Measurements from ENCODE around the gene WDFY4. TPM values are rescaled to one million over a fixed set of nuclear protein-coding genes. Genes with fewer than 3 reads are reported as not detected.

WDFY4 gene
- polyA plus RNA-seq, 1 donor (not counting 4 experiments of a cell fraction or from before 2014, with no cell fraction given), result 0.04 TPM

DNA sequence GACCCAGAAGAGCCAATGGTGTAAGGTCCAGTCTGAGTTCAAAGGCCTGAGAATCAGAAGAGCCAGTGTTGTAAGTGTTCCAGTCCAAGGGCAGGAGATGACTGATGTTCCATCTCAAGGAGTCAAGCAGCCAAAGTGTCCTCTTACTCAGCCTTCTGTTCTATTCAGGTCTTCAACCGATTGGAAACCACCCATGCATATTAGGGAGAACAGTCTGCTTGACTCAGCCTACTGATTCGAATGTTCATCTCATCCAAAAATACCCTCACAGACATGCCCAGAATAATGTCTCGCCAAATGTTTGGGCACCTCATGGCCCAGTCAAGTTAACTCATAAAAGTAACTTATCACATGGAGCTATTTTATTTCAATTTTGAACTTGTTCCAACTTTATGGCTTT, 2.9 kb upstream of the WDFY4 start:
- Histone ChIP-seq H3K27ac (ENCODE audit: control insufficient read depth, insufficient read depth, low read length) (no peak overlapping the region), H3K79me2 (ENCODE audit: control insufficient read depth, insufficient read depth, low read length) (no peaks in the 10 kb centered on the region), H3K9me1 (ENCODE audit: control insufficient read depth, extremely low read depth, insufficient read depth, low read length) (no peaks in the 10 kb centered on the region), H3K4me3 (ENCODE audit: control insufficient read depth in 2 of 3, extremely low read depth in 1 of 3, insufficient read depth in 2 of 3, low read depth in 1 of 3, low read length in 3 of 3) (no peak overlapping the region), H3K36me3 (ENCODE audit: control insufficient read depth in 2 of 2, extremely low read depth in 1 of 2, insufficient read depth in 2 of 2, low read length in 2 of 2) (no peaks in the 10 kb centered on the region), H3K9ac (ENCODE audit: control insufficient read depth, extremely low read depth, insufficient read depth, low read length) (no peak overlapping the region), H3K9me3 (ENCODE audit: control insufficient read depth, low read depth, low read length) (peaks cover 5% of the 10 kb centered on the region), H3K27me3 (ENCODE audit: control insufficient read depth, extremely low read depth, insufficient read depth, low read length) (no peaks in the 10 kb centered on the region), H3K4me1 (ENCODE audit: control insufficient read depth, extremely low read depth, insufficient read depth, low read length) (no peaks in the 10 kb centered on the region), H3K4me2 (ENCODE audit: control insufficient read depth, extremely low read depth, insufficient read depth, low read depth, low read length) (no peak overlapping the region), H4K20me1 (ENCODE audit: control insufficient read depth, extremely low read depth, insufficient read depth, low read length) (no peaks in the 10 kb centered on the region), H2AFZ (ENCODE audit: control insufficient read depth, low read length) (no peak overlapping the region)
- TF ChIP-seq, protein P1, sequence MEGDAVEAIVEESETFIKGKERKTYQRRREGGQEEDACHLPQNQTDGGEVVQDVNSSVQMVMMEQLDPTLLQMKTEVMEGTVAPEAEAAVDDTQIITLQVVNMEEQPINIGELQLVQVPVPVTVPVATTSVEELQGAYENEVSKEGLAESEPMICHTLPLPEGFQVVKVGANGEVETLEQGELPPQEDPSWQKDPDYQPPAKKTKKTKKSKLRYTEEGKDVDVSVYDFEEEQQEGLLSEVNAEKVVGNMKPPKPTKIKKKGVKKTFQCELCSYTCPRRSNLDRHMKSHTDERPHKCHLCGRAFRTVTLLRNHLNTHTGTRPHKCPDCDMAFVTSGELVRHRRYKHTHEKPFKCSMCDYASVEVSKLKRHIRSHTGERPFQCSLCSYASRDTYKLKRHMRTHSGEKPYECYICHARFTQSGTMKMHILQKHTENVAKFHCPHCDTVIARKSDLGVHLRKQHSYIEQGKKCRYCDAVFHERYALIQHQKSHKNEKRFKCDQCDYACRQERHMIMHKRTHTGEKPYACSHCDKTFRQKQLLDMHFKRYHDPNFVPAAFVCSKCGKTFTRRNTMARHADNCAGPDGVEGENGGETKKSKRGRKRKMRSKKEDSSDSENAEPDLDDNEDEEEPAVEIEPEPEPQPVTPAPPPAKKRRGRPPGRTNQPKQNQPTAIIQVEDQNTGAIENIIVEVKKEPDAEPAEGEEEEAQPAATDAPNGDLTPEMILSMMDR (optimal IDR thresholded peaks at IDR 0.05 in 1 of 3, IDR thresholded peaks at IDR 0.05 in 1 of 3, conservative IDR thresholded peaks at IDR 0.05 in 1 of 3; ENCODE audit: extremely low read depth in 1 of 3, insufficient read depth in 2 of 3, low read length in 3 of 3), result no peak
- TF ChIP-seq EZH2 (IDR thresholded peaks at IDR 0.05; ENCODE audit: low read length), result no peak
- dilution Hi-C loops (cut with MboI; ENCODE audit: extremely low pct_ligation_motif_present, low sequenced_read_pairs), result no loop called here
- DNase-seq (ENCODE audit: low read depth, low spot score) (no peak), FAIRE-seq (no peak)

DNA sequence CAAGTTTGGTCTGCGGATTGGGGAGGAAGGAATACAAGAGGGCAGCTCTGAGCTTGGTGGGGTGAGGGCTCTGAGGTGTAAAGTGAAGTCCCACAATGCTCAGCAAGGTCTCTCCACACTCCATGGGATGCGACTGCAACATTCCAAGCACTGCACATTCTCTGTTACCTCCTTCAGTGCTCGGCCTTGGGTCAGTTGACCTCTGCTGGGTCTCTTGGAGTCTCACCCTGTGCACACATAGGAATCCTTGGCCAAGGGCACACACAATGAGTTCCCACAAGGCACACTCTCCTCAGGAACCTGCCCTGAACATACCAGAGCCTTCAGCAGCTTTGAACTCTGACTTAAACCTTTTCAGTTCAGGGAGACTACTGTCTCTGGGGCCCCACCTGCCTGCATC, 2.4 kb upstream of the WDFY4 start:
- Histone ChIP-seq H3K9me3 (ENCODE audit: control insufficient read depth, low read depth, low read length) (peaks cover 5% of the 10 kb centered on the region), H4K20me1 (ENCODE audit: control insufficient read depth, extremely low read depth, insufficient read depth, low read length) (no peaks in the 10 kb centered on the region), H3K79me2 (ENCODE audit: control insufficient read depth, insufficient read depth, low read length) (no peaks in the 10 kb centered on the region), H3K9ac (ENCODE audit: control insufficient read depth, extremely low read depth, insufficient read depth, low read length) (no peak overlapping the region), H3K36me3 (ENCODE audit: control insufficient read depth in 2 of 2, extremely low read depth in 1 of 2, insufficient read depth in 2 of 2, low read length in 2 of 2) (no peaks in the 10 kb centered on the region), H2AFZ (ENCODE audit: control insufficient read depth, low read length) (no peak overlapping the region), H3K27me3 (ENCODE audit: control insufficient read depth, extremely low read depth, insufficient read depth, low read length) (no peaks in the 10 kb centered on the region), H3K4me3 (ENCODE audit: control insufficient read depth in 2 of 3, extremely low read depth in 1 of 3, insufficient read depth in 2 of 3, low read depth in 1 of 3, low read length in 3 of 3) (no peak overlapping the region), H3K4me2 (ENCODE audit: control insufficient read depth, extremely low read depth, insufficient read depth, low read depth, low read length) (no peak overlapping the region), H3K27ac (ENCODE audit: control insufficient read depth, insufficient read depth, low read length) (no peak overlapping the region), H3K9me1 (ENCODE audit: control insufficient read depth, extremely low read depth, insufficient read depth, low read length) (no peaks in the 10 kb centered on the region), H3K4me1 (ENCODE audit: control insufficient read depth, extremely low read depth, insufficient read depth, low read length) (no peaks in the 10 kb centered on the region)
- TF ChIP-seq, protein P1 (optimal IDR thresholded peaks at IDR 0.05 in 1 of 3, IDR thresholded peaks at IDR 0.05 in 1 of 3, conservative IDR thresholded peaks at IDR 0.05 in 1 of 3; ENCODE audit: extremely low read depth in 1 of 3, insufficient read depth in 2 of 3, low read length in 3 of 3), result no peak
- no peak for TF ChIP-seq EZH2 (IDR thresholded peaks at IDR 0.05; ENCODE audit: low read length)
- no peak for DNase-seq (ENCODE audit: low read depth, low spot score)
- FAIRE-seq, result no peak
- dilution Hi-C loops (cut with MboI; ENCODE audit: extremely low pct_ligation_motif_present, low sequenced_read_pairs), result no loop called here

Measured in keratinocyte (primary cell).